Activated CD4-positive, alpha-beta T cell treated with anti-CD3 and anti-CD28 coated beads for 36 hours (primary cell): ENCODE measurements around the gene MMP11. TPM values are rescaled to one million over a fixed set of nuclear protein-coding genes. Genes with fewer than 3 reads are reported as not detected.
A peak's percentile ranks its signal among the peaks of the same experiment; 100 is the strongest.

ENCODE experiments used
- ATAC-seq: fragments of 200-7000 bp; cut with Tn5 transposase; one replicate; pipeline ENCODE4 v1.10.0; 2021; ENCODE audit warnings: mild to moderate bottlenecking, moderate library complexity
- CTCF ChIA-PET: fragments of 350-600 bp; sonication (Branson Sonifier 250); formaldehyde crosslinking; loops from one replicate; lab custom pipeline; 2021; ENCODE audit warnings: antibody characterized with exemption; lab: Charles Lee
- POLR2A ChIA-PET: fragments of 350-600 bp; sonication (Branson Sonifier 250); formaldehyde crosslinking; loops from one replicate; lab custom pipeline; 2021; ENCODE audit warnings: antibody characterized with exemption, inconsistent platforms; lab: Charles Lee
- DNase-seq: peaks from one replicate; pipeline ENCODE4 v3.0.0-alpha.2; 2020
- H3K27ac Mint-ChIP-seq: one replicate; pipeline ENCODE4 v1.8.0; 2021; ENCODE audit warnings: mixed read lengths
- H3K27me3 Mint-ChIP-seq: one replicate; pipeline ENCODE4 v1.8.0; 2021; ENCODE audit warnings: mixed read lengths
- H3K36me3 Mint-ChIP-seq: one replicate; pipeline ENCODE4 v1.8.0; 2021; ENCODE audit warnings: low read depth, mixed read lengths
- H3K4me1 Mint-ChIP-seq: one replicate; pipeline ENCODE4 v1.8.0; 2021; ENCODE audit warnings: mixed read lengths
- H3K4me3 Mint-ChIP-seq: one replicate; pipeline ENCODE4 v1.8.0; 2021; ENCODE audit warnings: mild to moderate bottlenecking, moderate library complexity, mixed read lengths
- H3K9me3 Mint-ChIP-seq: one replicate; pipeline ENCODE4 v1.8.0; 2021; ENCODE audit warnings: low read depth, mixed read lengths
- intact Hi-C, 2 experiments: fragments of 100-400 bp; cut with DNase I in 1 of 2; cut with micrococcal nuclease in 1 of 2; formaldehyde crosslinking; loops; one replicate each; pipeline versions ENCODE4 v1.14.2 to v1.15.1; 2022 to 2024; cut with DNase I, micrococcal nuclease
- total RNA-seq, 2 experiments: library from RNA; stranded (reverse); gene quantifications; one replicate each; pipeline ENCODE4 v1.2.3, GENCODE V29; 2021

MMP11 gene
- total RNA-seq, 2 experiments from 2014 or later: 0.32 to 1.1 TPM

- CTCF ChIA-PET: interaction anchor here (0.5 to 1.6 kb wide), 3 partner anchors 21 to 657 kb away, joined by 3 to 5 read pairs (median 3); no protein-coding TSS in a partner anchor
- intact Hi-C loops: loop anchor here in 1 of 2 experiments (5.0 kb wide), 1 partner anchor 103 kb away; the partner anchor contains the start of gene MIF
Observed at GRCh38 chr22:23789638-23790037, 17.0 kb downstream of the MMP11 start.

GRCh38 chr22:23790819-23791737 lies 18.4 kb downstream of the MMP11 start:
- no peak overlapping the region for H3K27ac Mint-ChIP-seq
- CTCF ChIA-PET: no interaction called here
- ATAC-seq: no peak
- intact Hi-C loops: no loop called here
- no peak overlapping the region for H3K4me3 Mint-ChIP-seq
- no peaks in the 10 kb centered on the region for H3K9me3 Mint-ChIP-seq
- H3K36me3 Mint-ChIP-seq: peaks cover 22% of the 10 kb centered on the region
- POLR2A ChIA-PET: no interaction called here
- peaks cover 24% of the 10 kb centered on the region for H3K4me1 Mint-ChIP-seq
- DNase-seq: no peak
- no peaks in the 10 kb centered on the region for H3K27me3 Mint-ChIP-seq

More at GRCh38 chr22:23789638-23790037, 17.0 kb downstream of the MMP11 start:
- Mint-ChIP-seq H3K9me3 (no peaks in the 10 kb centered on the region), H3K36me3 (peaks cover 17% of the 10 kb centered on the region), H3K27me3 (no peaks in the 10 kb centered on the region), H3K4me3 (no peak overlapping the region), H3K27ac (no peak overlapping the region), H3K4me1 (peaks cover 26% of the 10 kb centered on the region)
- POLR2A ChIA-PET: no interaction called here
- DNase-seq: no peak
- no peak for ATAC-seq

GRCh38 chr22:23791738-23792645 lies 19.3 kb downstream of the MMP11 start:
- POLR2A ChIA-PET: no interaction called here
- DNase-seq (no peak), ATAC-seq (no peak)
- Mint-ChIP-seq H3K27me3 (no peaks in the 10 kb centered on the region), H3K27ac (no peak overlapping the region), H3K36me3 (peaks cover 29% of the 10 kb centered on the region), H3K9me3 (no peaks in the 10 kb centered on the region), H3K4me3 (no peak overlapping the region), H3K4me1 (peaks cover 19% of the 10 kb centered on the region)
- CTCF ChIA-PET: interaction anchor here (0.6 kb wide), 1 partner anchor 7 kb away, joined by 3 read pairs; no protein-coding TSS in a partner anchor
- intact Hi-C loops: no loop called here

- H3K27me3 Mint-ChIP-seq: no peaks in the 10 kb centered on the region
- CTCF ChIA-PET: no interaction called here
- no peak overlapping the region for H3K4me3 Mint-ChIP-seq
- ATAC-seq (no peak), DNase-seq (no peak)
- H3K4me1 Mint-ChIP-seq: peaks cover 12% of the 10 kb centered on the region
- H3K27ac Mint-ChIP-seq: no peak overlapping the region
- POLR2A ChIA-PET: interaction anchor here (0.6 kb wide), 1 partner anchor 37 kb away, joined by 3 read pairs; no protein-coding TSS in a partner anchor
- peaks cover 31% of the 10 kb centered on the region for H3K36me3 Mint-ChIP-seq
- no peaks in the 10 kb centered on the region for H3K9me3 Mint-ChIP-seq
- intact Hi-C loops: no loop called here
Observed at GRCh38 chr22:23793326-23793725, 20.7 kb downstream of the MMP11 start.

GRCh38 chr22:23796461-23796860 lies 23.8 kb downstream of the MMP11 start:
- no peak for ATAC-seq
- H3K9me3 Mint-ChIP-seq: no peaks in the 10 kb centered on the region
- DNase-seq: no peak
- H3K36me3 Mint-ChIP-seq: peaks cover 41% of the 10 kb centered on the region
- H3K27ac Mint-ChIP-seq: no peak overlapping the region
- ChIA-PET POLR2A (no interaction called here), CTCF (no interaction called here)
- no peaks in the 10 kb centered on the region for H3K4me1 Mint-ChIP-seq
- intact Hi-C loops: no loop called here
- H3K4me3 Mint-ChIP-seq: no peak overlapping the region
- no peaks in the 10 kb centered on the region for H3K27me3 Mint-ChIP-seq

- Mint-ChIP-seq H3K9me3 (no peaks in the 10 kb centered on the region), H3K4me1 (no peaks in the 10 kb centered on the region), H3K27me3 (no peaks in the 10 kb centered on the region), H3K27ac (peak overlapping the region; percentile 8), H3K36me3 (peaks cover 57% of the 10 kb centered on the region), H3K4me3 (no peak overlapping the region)
- ChIA-PET POLR2A (no interaction called here), CTCF (no interaction called here)
- no peak for ATAC-seq
- no peak for DNase-seq
- intact Hi-C loops: loop anchor here in 1 of 2 experiments (1.0 kb wide), 1 partner anchor 9 kb away; no protein-coding TSS in a partner anchor
Observed at GRCh38 chr22:23800297-23801237, 27.9 kb downstream of the MMP11 start.

- Mint-ChIP-seq H3K4me1 (no peaks in the 10 kb centered on the region), H3K9me3 (no peaks in the 10 kb centered on the region), H3K27ac (no peak overlapping the region), H3K27me3 (no peaks in the 10 kb centered on the region), H3K4me3 (no peak overlapping the region), H3K36me3 (peaks cover 55% of the 10 kb centered on the region)
- ChIA-PET POLR2A (no interaction called here), CTCF (interaction anchor here (1.0 kb wide), 1 partner anchor 11 kb away, joined by 3 read pairs; no protein-coding TSS in a partner anchor)
- intact Hi-C loops: loop anchor here in 1 of 2 experiments (1.0 kb wide), 1 partner anchor 8 kb away; no protein-coding TSS in a partner anchor
- no peak for DNase-seq
- no peak for ATAC-seq
Observed at GRCh38 chr22:23801238-23801821, 28.7 kb downstream of the MMP11 start.

- Mint-ChIP-seq H3K4me3 (no peak overlapping the region), H3K36me3 (peaks cover 51% of the 10 kb centered on the region), H3K27ac (no peak overlapping the region), H3K4me1 (no peaks in the 10 kb centered on the region), H3K9me3 (no peaks in the 10 kb centered on the region), H3K27me3 (no peaks in the 10 kb centered on the region)
- intact Hi-C loops: loop anchor here in 1 of 2 experiments (1.0 kb wide), 1 partner anchor 7 kb away; no protein-coding TSS in a partner anchor
- no peak for DNase-seq
- ChIA-PET POLR2A (no interaction called here), CTCF (interaction anchor here (1.0 kb wide), 1 partner anchor 10 kb away, joined by 3 read pairs; no protein-coding TSS in a partner anchor)
- ATAC-seq: no peak
Observed at GRCh38 chr22:23801886-23802377, 29.3 kb downstream of the MMP11 start.

GRCh38 chr22:23803001-23803819 lies 30.6 kb downstream of the MMP11 start:
- H3K27ac Mint-ChIP-seq: no peak overlapping the region
- ChIA-PET POLR2A (no interaction called here), CTCF (no interaction called here)
- H3K4me1 Mint-ChIP-seq: no peaks in the 10 kb centered on the region
- H3K36me3 Mint-ChIP-seq: peaks cover 51% of the 10 kb centered on the region
- DNase-seq (no peak), ATAC-seq (no peak)
- no peak overlapping the region for H3K4me3 Mint-ChIP-seq
- intact Hi-C loops: no loop called here
- H3K9me3 Mint-ChIP-seq: no peaks in the 10 kb centered on the region
- H3K27me3 Mint-ChIP-seq: no peaks in the 10 kb centered on the region
